Jurkat, Clone E6-1 (cell line): ENCODE data around the gene FAF1.
"Not testable (repeated sequence)": the region's sequence is repeated elsewhere in the genome, so short reads cannot be mapped to it uniquely, and the experiment has no call there.

Experiments used
- DNase-seq: peaks from one replicate; pipeline ENCODE4 v3.0.0-alpha.2; 2011; ENCODE audit warnings: low read depth, low spot score
- H3K4me3 ChIP-seq: 2 replicates; pipeline ENCODE4 v1.5.1; 2011; ENCODE audit warnings: mild to moderate bottlenecking, low read length, control low read depth, moderate library complexity

Gene FAF1

DNA sequence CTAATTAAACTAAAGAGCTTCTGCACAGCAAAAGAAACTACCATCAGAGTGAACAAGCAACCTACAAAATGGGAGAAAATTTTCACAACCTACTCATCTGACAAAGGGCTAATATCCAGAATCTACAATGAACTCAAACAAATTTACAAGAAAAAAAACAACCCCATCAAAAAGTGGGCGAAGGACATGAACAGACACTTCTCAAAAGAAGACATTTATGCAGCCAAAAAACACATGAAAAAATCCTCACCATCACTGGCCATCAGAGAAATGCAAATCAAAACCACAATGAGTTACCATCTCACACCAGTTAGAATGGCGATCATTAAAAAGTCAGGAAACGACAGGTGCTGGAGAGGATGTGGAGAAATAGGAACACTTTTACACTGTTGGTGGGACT lies 95.2 kb downstream of the FAF1 start:
- not testable (repeated sequence) for DNase-seq, H3K4me3 ChIP-seq

DNA sequence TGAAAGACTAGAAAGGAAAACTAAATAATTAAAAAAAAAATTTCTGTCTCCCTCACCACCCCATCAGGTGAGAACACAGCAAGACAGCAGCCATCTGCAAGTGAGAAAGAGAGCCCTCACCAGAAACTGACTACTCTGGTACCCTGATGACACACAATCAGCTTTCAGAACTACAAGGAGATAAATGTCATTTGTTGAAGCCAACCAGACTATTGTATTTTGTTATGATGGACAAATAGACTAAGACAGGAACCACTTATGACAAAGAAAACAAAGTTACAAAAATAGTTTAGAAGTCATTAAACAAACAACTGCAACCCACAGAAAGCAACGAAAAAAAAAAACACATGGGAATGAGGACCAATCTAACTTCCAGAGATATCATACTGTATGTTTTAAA lies 98.3 kb downstream of the FAF1 start:
- DNase-seq: no peak

GRCh38 chr1:50860702-50861101 lies 99.4 kb downstream of the FAF1 start:
- H3K4me3 ChIP-seq: no peak overlapping the region
- DNase-seq: no peak

More for the DNA sequence above, 98.3 kb downstream of the FAF1 start:
- H3K4me3 ChIP-seq: no peak overlapping the region

GRCh38 chr1:50860256-50860655 lies 99.8 kb downstream of the FAF1 start:
- DNase-seq: no peak
- no peak overlapping the region for H3K4me3 ChIP-seq

DNA sequence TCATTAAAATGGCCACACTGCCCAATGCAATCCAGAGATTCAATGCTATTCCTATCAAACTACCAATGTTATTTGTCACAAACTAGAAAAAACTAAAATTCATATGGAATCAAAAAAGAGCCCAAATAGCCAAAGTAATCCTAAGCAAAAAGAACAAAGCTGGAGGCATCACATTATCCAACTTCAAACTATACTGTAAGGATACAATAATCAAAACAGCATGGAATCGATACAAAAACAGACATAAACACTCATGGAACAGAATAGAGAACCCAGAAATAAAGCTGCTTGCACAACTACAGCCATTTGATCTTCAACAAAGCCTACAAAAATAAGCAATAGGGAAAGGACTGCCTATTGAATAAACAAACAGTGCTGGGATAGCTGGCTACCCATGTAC lies 100.4 kb downstream of the FAF1 start:
- no peak for DNase-seq
- no peak overlapping the region for H3K4me3 ChIP-seq

DNA sequence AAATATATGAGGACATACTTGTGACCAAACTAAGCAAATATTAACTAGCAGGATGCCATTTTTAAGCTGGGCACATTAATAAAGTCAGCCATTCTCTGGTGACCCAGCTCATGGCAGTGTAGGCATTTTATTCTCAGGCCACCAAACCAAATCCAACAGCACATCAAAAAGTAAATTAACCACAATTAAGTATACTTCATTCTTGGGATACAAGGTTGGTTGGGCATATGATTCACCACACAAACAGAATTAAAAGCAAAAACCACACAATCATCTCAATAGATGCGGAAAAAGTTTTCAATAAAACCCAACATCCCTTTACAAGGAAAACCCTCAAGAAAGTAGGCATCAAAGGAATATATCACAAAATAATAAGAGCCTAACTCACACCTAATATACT lies 101.3 kb downstream of the FAF1 start:
- no peak overlapping the region for H3K4me3 ChIP-seq
- no peak for DNase-seq

GRCh38 chr1:50857702-50858101 lies 102.4 kb downstream of the FAF1 start:
- no peak overlapping the region for H3K4me3 ChIP-seq
- DNase-seq: no peak

DNA sequence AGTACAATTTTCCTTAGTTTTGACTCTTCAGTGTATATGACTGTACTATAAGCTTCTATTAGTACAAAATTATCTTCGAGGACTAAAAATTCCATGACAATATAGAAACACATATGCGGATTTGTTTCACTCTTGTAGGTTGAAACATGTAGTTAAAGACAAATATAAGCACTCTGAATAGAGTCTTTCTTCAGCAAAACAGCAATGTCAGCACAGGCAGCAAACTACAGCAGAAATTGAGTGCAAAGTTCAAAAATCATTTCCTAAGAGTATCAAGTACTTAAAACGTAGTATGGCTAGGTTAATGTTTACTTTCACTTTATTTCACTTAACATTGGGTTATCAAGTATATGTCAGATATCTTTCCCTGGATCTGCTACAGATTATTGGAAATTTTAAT lies 106.7 kb downstream of the FAF1 start:
- H3K4me3 ChIP-seq: no peak overlapping the region
- no peak for DNase-seq

GRCh38 chr1:50852889-50853288 lies 107.2 kb downstream of the FAF1 start:
- no peak overlapping the region for H3K4me3 ChIP-seq

DNA sequence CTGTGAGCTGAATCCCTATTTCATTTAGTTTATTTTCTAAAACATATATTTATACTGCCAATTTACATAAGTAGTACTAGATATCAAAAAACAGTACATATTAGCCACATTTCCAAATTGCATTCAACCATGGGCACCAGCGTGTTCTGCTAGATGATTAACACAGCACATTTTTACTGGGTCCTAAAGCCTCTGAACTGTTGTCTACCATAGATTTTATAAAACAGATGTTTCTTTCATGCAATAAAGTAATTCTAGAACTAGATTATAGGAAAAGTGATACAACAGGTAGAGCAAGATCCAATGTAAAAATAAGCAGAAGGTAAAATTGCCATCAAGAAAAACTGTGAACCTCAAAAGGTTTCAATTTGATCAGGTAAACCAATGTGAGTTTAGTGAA lies 108.6 kb downstream of the FAF1 start:
- no peak overlapping the region for H3K4me3 ChIP-seq
- DNase-seq: no peak

More at GRCh38 chr1:50852889-50853288, 107.2 kb downstream of the FAF1 start:
- DNase-seq: no peak

- no peak for DNase-seq
- H3K4me3 ChIP-seq: no peak overlapping the region
These were observed 109.0 kb downstream of the FAF1 start for GRCh38 chr1:50851034-50851433.

- H3K4me3 ChIP-seq: no peak overlapping the region
- DNase-seq: no peak
These were observed 112.8 kb downstream of the FAF1 start for GRCh38 chr1:50847303-50847702.

- no peak overlapping the region for H3K4me3 ChIP-seq
- no peak for DNase-seq
These were observed 113.7 kb downstream of the FAF1 start for GRCh38 chr1:50846224-50846839.

DNA sequence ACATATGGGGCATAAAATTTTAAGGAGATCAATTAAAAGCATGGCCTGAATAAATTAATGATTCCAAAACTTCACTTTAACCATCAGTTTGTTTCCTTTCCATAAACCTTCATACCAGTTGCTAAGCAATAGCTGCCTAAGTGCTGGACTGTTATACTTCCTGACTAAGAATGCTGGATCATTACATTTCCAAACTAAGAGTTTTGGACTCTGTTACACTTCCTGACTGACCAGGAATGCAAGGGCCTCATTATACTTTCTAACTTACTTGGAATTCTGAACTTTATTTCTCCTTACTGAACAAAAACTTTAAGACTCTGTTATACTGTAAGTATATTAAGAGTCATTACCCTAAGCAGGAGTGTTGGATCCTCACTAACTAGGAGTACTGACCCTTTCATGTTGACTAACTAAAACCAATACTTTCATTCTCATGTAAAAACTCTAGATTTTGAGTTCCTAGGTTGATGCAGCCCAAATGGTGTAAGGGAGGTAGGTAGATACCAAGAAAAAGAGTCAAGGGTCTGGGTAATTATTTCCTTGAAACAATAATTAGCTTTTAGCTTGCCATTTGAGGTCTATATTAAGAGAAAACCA lies 118.2 kb downstream of the FAF1 start:
- no peak overlapping the region for H3K4me3 ChIP-seq
- DNase-seq: no peak

GRCh38 chr1:50836117-50836516 lies 124.0 kb downstream of the FAF1 start:
- H3K4me3 ChIP-seq: no peak overlapping the region

GRCh38 chr1:50833216-50833615 lies 126.9 kb downstream of the FAF1 start:
- H3K4me3 ChIP-seq: no peak overlapping the region
- no peak for DNase-seq

More at GRCh38 chr1:50836117-50836516, 124.0 kb downstream of the FAF1 start:
- no peak for DNase-seq

GRCh38 chr1:50832167-50832566 lies 127.9 kb downstream of the FAF1 start:
- no peak overlapping the region for H3K4me3 ChIP-seq
- DNase-seq: no peak

- no peak overlapping the region for H3K4me3 ChIP-seq
- DNase-seq: no peak
These were observed 128.6 kb downstream of the FAF1 start for GRCh38 chr1:50831300-50832061.

GRCh38 chr1:50830621-50831020 lies 129.4 kb downstream of the FAF1 start:
- H3K4me3 ChIP-seq: no peak overlapping the region
- DNase-seq: no peak
